DOHH2 (cell line): Measurements from ENCODE around the gene MUC5AC.

Experiments used
- EZH2phosphoT487 ChIP-seq: fragments of 200-600 bp; sonication (generic); IDR thresholded peaks from 2 replicates; pipeline ENCODE4 v1.6.1; 2017; ENCODE audit warnings: borderline replicate concordance, mild to moderate bottlenecking, antibody characterized with exemption, low read length, moderate library complexity, mixed read lengths
- TF ChIP-seq, protein P1 (sequence below): fragments of 200-600 bp; sonication (generic); IDR thresholded peaks from one replicate; pipeline ENCODE4 v1.5.1; 2014; ENCODE audit warnings: antibody characterized with exemption, mild to moderate bottlenecking, low read depth, low read length; ENCODE audit not compliant: poor library complexity, severe bottlenecking

DNA sequence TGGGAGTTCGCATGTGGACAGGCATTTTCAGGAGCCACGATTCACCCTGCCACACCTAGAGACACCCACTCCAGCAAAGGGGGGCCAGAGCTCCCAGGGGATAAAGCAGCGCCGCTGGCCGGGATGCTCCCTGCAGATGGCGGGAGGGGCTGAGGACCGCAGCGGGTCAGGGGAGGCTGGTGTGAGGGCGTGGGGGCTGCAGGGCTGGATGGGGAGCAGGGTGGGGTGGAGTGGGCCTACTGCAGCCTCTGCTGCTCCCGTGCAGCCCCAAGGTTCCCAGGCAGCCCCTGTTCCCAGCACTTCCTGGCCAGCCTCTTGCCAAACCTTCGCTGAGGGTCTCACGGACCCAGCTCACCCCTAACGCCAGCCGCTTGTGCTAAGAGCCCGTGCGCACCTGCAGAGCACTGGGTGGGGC is 78.2 kb downstream of the MUC5AC start:
- TF ChIP-seq, protein P1, sequence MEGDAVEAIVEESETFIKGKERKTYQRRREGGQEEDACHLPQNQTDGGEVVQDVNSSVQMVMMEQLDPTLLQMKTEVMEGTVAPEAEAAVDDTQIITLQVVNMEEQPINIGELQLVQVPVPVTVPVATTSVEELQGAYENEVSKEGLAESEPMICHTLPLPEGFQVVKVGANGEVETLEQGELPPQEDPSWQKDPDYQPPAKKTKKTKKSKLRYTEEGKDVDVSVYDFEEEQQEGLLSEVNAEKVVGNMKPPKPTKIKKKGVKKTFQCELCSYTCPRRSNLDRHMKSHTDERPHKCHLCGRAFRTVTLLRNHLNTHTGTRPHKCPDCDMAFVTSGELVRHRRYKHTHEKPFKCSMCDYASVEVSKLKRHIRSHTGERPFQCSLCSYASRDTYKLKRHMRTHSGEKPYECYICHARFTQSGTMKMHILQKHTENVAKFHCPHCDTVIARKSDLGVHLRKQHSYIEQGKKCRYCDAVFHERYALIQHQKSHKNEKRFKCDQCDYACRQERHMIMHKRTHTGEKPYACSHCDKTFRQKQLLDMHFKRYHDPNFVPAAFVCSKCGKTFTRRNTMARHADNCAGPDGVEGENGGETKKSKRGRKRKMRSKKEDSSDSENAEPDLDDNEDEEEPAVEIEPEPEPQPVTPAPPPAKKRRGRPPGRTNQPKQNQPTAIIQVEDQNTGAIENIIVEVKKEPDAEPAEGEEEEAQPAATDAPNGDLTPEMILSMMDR: no peak
- no peak for TF ChIP-seq EZH2phosphoT487
